ENCODE measurements around the gene SLC30A3. TPM values are rescaled to one million over a fixed set of nuclear protein-coding genes. Genes with fewer than 3 reads are reported as not detected.

The SLC30A3 gene
- total and polyA plus RNA-seq, 2 of the 13 experiments (the other 11 are each of a cell fraction or from before 2014, with no cell fraction given), result 0.38 to 0.79 TPM

DNA sequence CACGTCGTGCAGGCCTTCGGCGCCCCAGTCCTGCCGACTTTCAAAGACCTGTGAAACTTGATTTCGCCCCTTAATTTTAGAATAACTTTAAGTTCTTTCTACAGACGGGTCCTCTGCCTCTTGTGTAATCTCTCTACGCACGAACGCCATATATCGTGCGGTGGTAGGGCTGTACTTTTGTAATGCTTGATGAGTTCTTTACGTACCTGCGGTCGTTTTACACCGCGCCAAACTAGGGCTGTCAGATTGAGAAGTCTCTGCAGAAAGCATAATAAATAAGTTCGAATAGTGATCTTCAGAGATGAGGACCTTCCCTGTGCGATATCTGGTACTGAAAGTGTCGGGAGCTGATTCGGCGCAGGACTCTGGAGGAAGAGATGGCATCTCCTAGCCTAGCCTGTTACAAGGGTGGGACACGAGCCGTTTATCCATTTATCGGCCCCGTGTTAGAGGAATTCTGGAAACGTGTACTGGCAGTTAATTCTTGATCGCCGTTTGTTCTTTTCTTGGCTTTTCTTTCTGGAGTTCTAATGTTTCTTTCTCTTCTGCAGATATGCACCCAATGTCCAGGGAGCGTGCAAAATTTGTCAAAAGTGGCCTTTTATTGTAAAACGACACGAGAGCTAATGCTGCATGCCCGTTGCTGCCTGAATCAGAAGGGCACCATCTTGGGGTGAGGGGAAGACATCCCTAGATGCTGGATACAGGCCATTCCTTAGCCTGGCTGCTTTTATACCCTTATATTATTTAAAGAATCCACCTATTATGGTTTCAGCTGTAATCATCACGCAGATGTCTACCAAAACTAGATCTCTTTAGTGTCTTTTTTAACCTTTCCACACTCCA, 50.0 kb downstream of the SLC30A3 start (continued):
- TF ChIP-seq ZNF512 (CRISPR knock-in tag; IDR thresholded peaks at IDR 0.05) (0 out of 2 replicates have a peak, but pooled peaks have one; percentile 20), JUN (CRISPR knock-in tag; IDR thresholded peaks at IDR 0.05) (0 out of 2 replicates have a peak, but pooled peaks have one; percentile 10), ZNF264 (CRISPR knock-in tag; IDR thresholded peaks at IDR 0.05) (peak; percentile 31; the same call in 1 of the 2 replicates), SMYD3 (CRISPR knock-in tag; IDR thresholded peaks at IDR 0.05) (peak; percentile 15; the same call in 1 of the 2 replicates), ASH2L (IDR thresholded peaks at IDR 0.05; ENCODE audit: insufficient read length, low read depth, low read length) (peak; percentile 40), RORA (CRISPR knock-in tag; IDR thresholded peaks at IDR 0.05) (no peak), TCF12 (IDR thresholded peaks at IDR 0.05) (no peak), TCF12 (CRISPR knock-in tag; IDR thresholded peaks at IDR 0.05) (no peak), CREB3 (CRISPR knock-in tag; IDR thresholded peaks at IDR 0.05) (peak; percentile 52; the same call in 1 of the 2 replicates), ZBTB42 (CRISPR knock-in tag; IDR thresholded peaks at IDR 0.05) (no peak), SALL1 (CRISPR knock-in tag; IDR thresholded peaks at IDR 0.05) (no peak), MAFK (conservative IDR thresholded peaks at IDR 0.05 in 1 of 2, IDR thresholded peaks at IDR 0.05 in 1 of 2; ENCODE audit: low read length in 2 of 2) (no peak), ZFAT (CRISPR knock-in tag; conservative IDR thresholded peaks at IDR 0.05) (peak; percentile 90; the same call in 1 of the 2 replicates), TP53 (CRISPR knock-in tag; conservative IDR thresholded peaks at IDR 0.05) (no peak; the same call in 1 of the 2 replicates), KLF15 (CRISPR knock-in tag; IDR thresholded peaks at IDR 0.05; ENCODE audit: borderline replicate concordance) (peak; percentile 26; the same call in 1 of the 2 replicates), ZNF232 (CRISPR knock-in tag; IDR thresholded peaks at IDR 0.05; ENCODE audit: borderline replicate concordance) (peak; percentile 51; the same call in 1 of the 2 replicates), ZNF350 (CRISPR knock-in tag; IDR thresholded peaks at IDR 0.05; ENCODE audit: borderline replicate concordance, low read depth) (0 out of 2 replicates have a peak, but pooled peaks have one; percentile 0), ZNF281 (CRISPR knock-in tag; IDR thresholded peaks at IDR 0.05; ENCODE audit: borderline replicate concordance) (no peak), FOXO4 (CRISPR knock-in tag; conservative IDR thresholded peaks at IDR 0.05) (0 out of 2 replicates have a peak, but pooled peaks have one; percentile 79)
- TF ChIP-seq, protein P1, sequence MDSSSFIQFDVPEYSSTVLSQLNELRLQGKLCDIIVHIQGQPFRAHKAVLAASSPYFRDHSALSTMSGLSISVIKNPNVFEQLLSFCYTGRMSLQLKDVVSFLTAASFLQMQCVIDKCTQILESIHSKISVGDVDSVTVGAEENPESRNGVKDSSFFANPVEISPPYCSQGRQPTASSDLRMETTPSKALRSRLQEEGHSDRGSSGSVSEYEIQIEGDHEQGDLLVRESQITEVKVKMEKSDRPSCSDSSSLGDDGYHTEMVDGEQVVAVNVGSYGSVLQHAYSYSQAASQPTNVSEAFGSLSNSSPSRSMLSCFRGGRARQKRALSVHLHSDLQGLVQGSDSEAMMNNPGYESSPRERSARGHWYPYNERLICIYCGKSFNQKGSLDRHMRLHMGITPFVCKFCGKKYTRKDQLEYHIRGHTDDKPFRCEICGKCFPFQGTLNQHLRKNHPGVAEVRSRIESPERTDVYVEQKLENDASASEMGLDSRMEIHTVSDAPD (CRISPR knock-in tag; IDR thresholded peaks at IDR 0.05), result 0 out of 2 replicates have a peak, but pooled peaks have one; percentile 10
